Mammary epithelial cell (primary cell): ENCODE data around the gene CLCN7.

ENCODE experiments used
- EZH2 ChIP-seq: IDR thresholded peaks from 2 replicates; pipeline ENCODE4 v1.6.1; 2012; ENCODE audit warnings: low read length, inconsistent platforms, borderline replicate concordance
- TF ChIP-seq, protein P1 (sequence below), 2 donors: IDR thresholded peaks in 1 of 2; conservative IDR thresholded peaks in 1 of 2; 2 replicates each; pipeline ENCODE4 v1.5.1; 2011 to 2012; ENCODE audit warnings: inconsistent platforms in 2 of 2, low read length in 2 of 2, mild to moderate bottlenecking in 2 of 2, control low read depth in 1 of 2, low read depth in 1 of 2; ENCODE audit not compliant: insufficient read depth in 1 of 2; ENCODE audit errors: extremely low read depth in 1 of 2

DNA sequence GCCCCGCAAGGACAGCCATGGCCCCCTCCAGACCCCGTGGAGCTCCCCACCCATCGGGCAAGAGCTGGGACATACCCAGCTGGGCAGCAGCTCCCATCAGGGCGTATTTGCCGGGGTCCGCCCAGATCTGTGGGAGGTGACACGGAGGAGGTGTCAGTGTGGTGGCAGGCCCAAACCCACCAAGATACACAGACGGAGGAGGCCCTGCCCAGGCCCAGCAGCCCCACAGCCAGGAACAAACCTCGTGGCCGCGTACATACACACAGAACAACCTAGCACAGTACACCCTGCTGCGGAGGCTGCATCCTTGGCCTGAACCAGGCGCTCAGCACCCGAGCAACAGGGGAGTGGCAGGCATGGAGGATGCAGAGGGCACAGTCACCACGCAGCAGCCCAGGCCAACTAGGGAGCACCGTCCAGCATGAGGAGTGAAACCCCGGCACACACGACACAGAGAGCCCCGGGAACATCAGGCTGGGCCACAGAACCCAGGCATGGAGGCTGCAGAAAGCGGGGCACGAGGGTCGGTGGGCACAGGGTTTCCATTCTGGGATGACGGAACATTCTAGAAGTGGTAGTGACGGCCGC, 25.5 kb downstream of the CLCN7 start:
- TF ChIP-seq, protein P1, sequence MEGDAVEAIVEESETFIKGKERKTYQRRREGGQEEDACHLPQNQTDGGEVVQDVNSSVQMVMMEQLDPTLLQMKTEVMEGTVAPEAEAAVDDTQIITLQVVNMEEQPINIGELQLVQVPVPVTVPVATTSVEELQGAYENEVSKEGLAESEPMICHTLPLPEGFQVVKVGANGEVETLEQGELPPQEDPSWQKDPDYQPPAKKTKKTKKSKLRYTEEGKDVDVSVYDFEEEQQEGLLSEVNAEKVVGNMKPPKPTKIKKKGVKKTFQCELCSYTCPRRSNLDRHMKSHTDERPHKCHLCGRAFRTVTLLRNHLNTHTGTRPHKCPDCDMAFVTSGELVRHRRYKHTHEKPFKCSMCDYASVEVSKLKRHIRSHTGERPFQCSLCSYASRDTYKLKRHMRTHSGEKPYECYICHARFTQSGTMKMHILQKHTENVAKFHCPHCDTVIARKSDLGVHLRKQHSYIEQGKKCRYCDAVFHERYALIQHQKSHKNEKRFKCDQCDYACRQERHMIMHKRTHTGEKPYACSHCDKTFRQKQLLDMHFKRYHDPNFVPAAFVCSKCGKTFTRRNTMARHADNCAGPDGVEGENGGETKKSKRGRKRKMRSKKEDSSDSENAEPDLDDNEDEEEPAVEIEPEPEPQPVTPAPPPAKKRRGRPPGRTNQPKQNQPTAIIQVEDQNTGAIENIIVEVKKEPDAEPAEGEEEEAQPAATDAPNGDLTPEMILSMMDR (conservative IDR thresholded peaks at IDR 0.05 in 1 of 2, IDR thresholded peaks at IDR 0.05 in 1 of 2; ENCODE audit: extremely low read depth in 1 of 2, insufficient read depth in 1 of 2, low read depth in 1 of 2, low read length in 2 of 2), result no peak
- no peak for TF ChIP-seq EZH2
